Mucosa of stomach (tissue), 1 donor: ENCODE measurements around the gene CNTNAP1.
A peak's percentile ranks its signal among the peaks of the same experiment; 100 is the strongest.

Source experiments
- H3K27me3 ChIP-seq: one replicate; pipeline ENCODE4 v1.7.0; 2013; ENCODE audit warnings: mild to moderate bottlenecking, low read length; ENCODE audit not compliant: control insufficient read depth, insufficient read depth
- H3K36me3 ChIP-seq: one replicate; pipeline ENCODE4 v1.7.0; 2013; ENCODE audit warnings: low read length; ENCODE audit not compliant: control insufficient read depth, insufficient read depth
- H3K4me1 ChIP-seq: one replicate; pipeline ENCODE4 v1.7.0; 2013; ENCODE audit warnings: mild to moderate bottlenecking, low read length; ENCODE audit not compliant: control insufficient read depth, insufficient read depth
- H3K4me3 ChIP-seq: one replicate; pipeline ENCODE4 v1.7.0; 2013; ENCODE audit warnings: low read length
- H3K9ac ChIP-seq: one replicate; pipeline ENCODE4 v1.7.0; 2013; ENCODE audit warnings: mild to moderate bottlenecking, low read length, moderate library complexity
- H3K9me3 ChIP-seq: one replicate; pipeline ENCODE4 v1.7.0; 2013; ENCODE audit warnings: mild to moderate bottlenecking, low read length, moderate library complexity; ENCODE audit not compliant: control insufficient read depth
- donor health status: Pancreatic carcinoma.

The CNTNAP1 gene

DNA sequence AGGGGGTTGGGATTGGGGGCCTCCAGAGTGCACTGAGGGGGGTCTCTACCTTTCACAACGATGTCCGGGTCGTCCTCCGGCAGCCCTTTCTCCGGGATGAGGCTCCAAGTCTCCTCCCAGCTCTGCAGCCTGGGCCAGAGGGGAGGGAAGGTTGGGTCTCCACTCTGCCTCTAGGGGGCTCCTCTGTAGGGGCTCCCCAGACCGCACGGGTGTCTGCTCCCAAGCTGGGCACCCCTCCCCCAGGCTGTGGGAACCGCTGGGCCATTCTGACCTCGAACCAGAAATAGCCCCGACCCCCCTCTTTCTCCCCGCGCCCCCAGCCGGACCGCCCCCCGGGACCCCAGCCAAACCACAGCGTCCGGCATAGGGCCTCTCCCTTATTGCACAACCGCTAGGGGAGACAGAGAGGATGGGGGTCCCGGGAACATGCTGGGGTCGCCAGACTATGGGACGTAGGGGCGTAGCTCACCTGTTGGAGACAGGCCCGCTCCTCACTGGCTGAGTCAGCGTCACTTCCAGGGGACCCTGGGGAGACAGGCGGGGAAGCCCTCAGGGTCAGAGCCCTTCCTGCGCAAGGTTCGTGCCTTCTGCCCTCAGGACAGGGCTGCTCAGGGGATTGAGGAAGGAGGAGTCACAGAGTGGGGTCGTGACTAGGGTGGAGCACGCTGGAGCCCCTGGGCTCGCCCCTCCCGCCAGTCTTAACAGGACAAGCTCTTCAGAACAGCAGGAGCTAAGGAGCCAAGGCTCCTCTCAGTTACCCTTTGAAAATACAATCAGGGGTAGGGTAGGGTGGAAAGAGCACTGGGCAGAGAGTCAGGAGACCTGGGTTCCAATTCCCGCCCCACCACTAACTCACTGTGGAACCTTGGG is 8.2 kb upstream of the CNTNAP1 start:
- no peaks in the 10 kb centered on the region for H3K9me3 ChIP-seq
- H3K4me1 ChIP-seq = peaks cover 43% of the 10 kb centered on the region

DNA sequence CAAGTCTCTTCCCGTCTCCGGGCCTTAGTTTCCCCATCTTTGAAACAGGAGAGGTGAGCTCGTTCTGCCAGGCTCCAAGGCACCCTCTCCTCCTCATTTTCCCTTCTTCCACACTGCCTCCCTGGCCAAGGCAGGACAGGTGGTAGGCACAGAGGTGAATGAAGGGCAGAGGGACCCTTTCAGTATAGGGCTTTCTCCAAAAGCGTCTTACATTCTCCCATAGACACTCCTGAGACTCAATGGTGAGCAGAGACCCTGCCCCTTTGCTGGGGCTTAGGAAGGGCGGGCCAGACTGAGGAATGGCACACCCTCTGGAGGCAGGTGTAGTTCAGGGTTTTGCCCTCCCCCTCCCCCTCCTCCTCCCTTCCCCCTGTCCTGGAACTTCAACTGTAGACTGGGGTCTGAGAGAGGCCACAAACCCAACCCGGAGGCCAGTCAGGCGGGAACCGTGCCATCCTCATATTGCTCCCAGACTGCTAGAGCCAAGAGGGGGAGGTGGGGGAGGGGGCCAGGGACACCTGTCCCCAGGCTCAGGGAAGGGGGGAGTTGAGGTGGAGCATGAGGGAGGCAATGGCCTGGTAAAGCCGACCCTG is 7.5 kb upstream of the CNTNAP1 start:
- H3K9ac ChIP-seq = peak overlapping the region; percentile 93
- peaks cover 42% of the 10 kb centered on the region for H3K4me1 ChIP-seq
- H3K9me3 ChIP-seq = no peaks in the 10 kb centered on the region
- peak overlapping the region; percentile 92 for H3K4me3 ChIP-seq
- H3K36me3 ChIP-seq = peaks cover 18% of the 10 kb centered on the region
- no peaks in the 10 kb centered on the region for H3K27me3 ChIP-seq

More for the DNA sequence above, 8.2 kb upstream of the CNTNAP1 start:
- H3K36me3 ChIP-seq = peaks cover 24% of the 10 kb centered on the region
- H3K27me3 ChIP-seq = no peaks in the 10 kb centered on the region
- peak overlapping the region; percentile 31 for H3K9ac ChIP-seq
- H3K4me3 ChIP-seq = peak overlapping the region; percentile 11

DNA sequence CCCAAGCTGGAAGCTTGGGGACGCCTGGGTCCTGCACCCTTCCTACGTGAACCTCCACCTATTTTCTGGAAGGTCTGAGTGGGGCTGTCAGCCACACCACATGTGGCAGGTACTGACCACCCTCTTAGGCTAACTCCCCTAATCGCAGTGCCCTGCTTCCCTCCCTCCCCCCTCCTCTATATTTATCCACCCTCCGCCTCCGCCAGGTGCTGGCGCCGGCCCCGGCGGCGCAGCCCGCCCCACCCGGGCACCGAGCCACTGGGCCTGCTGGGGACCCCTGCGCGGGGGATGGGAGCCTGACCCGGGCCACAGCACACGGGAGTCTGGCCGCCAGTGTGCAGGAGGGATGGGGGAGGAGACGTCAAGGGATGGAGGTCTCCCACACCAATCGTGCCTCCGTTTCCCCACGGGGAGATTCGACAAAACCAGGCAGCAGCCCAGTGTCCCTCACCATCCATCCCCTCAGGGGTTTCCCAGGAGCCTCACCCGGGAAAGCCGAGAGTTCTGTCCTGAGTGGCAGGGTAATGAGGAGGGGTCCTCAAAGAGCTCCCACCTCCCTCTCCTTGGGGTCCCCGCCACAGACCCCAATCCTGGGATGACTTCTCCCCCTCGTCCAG is 6.9 kb upstream of the CNTNAP1 start:
- peak overlapping the region; percentile 93 for H3K9ac ChIP-seq
- H3K4me1 ChIP-seq = peaks cover 46% of the 10 kb centered on the region
- no peaks in the 10 kb centered on the region for H3K27me3 ChIP-seq
- H3K4me3 ChIP-seq = peak overlapping the region; percentile 92
- H3K9me3 ChIP-seq = no peaks in the 10 kb centered on the region
- peaks cover 18% of the 10 kb centered on the region for H3K36me3 ChIP-seq

DNA sequence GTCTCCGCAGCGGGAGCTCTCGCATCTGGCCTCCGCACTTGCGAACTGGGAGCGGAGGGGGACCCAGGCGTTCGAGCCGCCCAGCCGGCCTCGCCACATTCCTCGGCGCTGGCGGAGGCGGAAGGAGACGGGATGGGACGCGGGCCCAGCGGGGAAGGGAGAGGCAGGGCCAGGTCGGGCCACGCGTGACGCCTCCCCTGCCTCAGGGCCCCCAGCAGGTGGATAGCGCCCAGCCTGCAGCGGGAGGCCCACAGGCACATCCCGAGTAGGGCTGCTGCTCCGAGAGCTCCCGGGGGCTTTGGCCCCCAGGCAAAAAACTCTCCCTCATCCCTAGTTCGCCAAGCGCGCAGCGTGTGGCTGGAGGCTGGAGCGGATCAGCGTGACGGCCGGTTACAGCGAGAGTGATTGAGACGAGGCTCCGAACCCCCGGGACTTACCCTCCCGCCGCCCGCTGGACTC is 6.3 kb upstream of the CNTNAP1 start:
- Histone ChIP-seq H3K4me1 (peaks cover 46% of the 10 kb centered on the region), H3K9me3 (no peaks in the 10 kb centered on the region), H3K36me3 (peaks cover 13% of the 10 kb centered on the region), H3K27me3 (no peaks in the 10 kb centered on the region), H3K4me3 (peak overlapping the region; percentile 92), H3K9ac (peak overlapping the region; percentile 93)

DNA sequence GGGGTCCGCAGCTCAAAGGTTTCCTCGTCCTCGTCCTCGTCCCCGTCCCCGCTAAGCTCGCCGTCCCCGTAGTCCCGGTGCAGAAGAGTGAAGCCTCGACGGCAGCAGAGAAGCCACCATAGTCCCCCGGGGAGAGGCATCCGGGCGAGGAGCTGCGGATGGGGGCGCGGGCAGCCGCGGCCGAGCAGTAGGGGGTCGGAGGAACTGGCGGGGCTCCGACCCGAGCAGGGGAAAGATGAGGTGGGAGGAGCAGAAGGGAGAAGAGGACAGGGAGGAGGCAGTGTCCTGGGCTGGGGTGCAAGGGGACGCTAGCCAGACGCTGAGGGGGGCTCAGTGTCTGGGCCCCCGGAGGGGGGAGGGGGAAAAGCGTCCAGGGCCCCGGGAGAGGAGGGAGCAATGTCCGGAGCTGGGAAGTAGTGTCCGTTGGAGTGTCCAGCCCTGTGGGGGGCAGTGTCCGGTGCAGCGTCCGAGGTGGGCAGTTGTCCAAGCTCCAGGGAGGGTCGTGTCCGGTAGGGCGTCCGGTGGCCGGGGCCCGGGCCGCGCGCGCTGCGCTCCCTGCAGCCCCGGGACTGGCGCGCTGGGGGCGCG is 5.8 kb upstream of the CNTNAP1 start, which contains the start of gene PLEKHH3:
PLEKHH3 (minus strand) TSS at position 571 of the 588 bp plus-strand sequence; CDS start at position 140, 431 bp downstream.
- peaks cover 49% of the 10 kb centered on the region for H3K4me1 ChIP-seq
- peak within 1 kb of the TSS; percentile 93 for H3K9ac ChIP-seq
- H3K4me3 ChIP-seq = peak within 1 kb of the TSS; percentile 92
- H3K27me3 ChIP-seq = peaks cover 2% of the 10 kb centered on the region
- H3K9me3 ChIP-seq = no peaks in the 10 kb centered on the region
- peaks cover 9% of the 10 kb centered on the region for H3K36me3 ChIP-seq

DNA sequence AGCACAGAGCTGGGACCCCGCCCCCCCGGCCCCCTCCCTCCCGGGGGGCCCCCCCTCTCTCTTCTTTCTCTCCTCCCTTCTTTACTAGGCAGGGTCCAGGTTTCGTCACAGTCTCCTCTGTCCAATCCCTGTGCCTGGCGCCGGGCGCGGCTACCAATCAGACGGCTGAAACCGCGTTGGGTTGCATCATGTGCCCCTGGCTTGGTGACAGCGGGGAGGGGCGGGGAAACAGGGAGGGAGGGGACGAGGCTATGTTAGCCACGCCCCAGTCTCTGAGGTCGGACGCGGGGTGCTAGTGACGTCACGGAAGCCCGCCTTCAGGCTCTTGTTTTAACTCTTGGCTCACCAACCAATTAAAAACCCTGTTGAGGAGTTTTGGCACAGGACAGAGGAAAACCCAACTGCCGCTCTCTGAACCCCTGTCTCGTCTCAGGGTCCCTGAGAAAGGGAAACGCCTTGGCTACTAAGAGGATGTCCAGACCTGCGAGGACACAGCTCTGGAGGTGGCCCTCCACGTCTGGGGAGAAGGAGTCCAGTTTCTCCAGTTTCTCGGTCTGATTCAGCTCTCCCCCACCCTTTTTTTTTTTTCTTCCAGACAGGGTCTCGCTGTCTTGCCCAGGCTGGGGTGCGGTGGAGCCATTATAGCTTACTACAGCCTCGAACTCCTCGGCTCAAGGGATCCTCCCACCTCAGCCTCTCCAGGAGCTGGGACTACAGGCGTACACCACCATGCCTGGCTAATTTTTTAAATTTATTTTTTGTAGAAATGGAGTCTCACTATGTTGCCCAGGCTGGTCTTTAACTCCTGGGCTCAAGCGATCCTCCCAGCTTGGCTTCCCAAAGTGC is 5.1 kb upstream of the CNTNAP1 start:
- H3K9ac ChIP-seq = peak overlapping the region; percentile 93
- H3K4me1 ChIP-seq = peaks cover 54% of the 10 kb centered on the region
- H3K27me3 ChIP-seq = peaks cover 7% of the 10 kb centered on the region
- H3K9me3 ChIP-seq = no peaks in the 10 kb centered on the region
- peaks cover 9% of the 10 kb centered on the region for H3K36me3 ChIP-seq
- H3K4me3 ChIP-seq = peak overlapping the region; percentile 15

DNA sequence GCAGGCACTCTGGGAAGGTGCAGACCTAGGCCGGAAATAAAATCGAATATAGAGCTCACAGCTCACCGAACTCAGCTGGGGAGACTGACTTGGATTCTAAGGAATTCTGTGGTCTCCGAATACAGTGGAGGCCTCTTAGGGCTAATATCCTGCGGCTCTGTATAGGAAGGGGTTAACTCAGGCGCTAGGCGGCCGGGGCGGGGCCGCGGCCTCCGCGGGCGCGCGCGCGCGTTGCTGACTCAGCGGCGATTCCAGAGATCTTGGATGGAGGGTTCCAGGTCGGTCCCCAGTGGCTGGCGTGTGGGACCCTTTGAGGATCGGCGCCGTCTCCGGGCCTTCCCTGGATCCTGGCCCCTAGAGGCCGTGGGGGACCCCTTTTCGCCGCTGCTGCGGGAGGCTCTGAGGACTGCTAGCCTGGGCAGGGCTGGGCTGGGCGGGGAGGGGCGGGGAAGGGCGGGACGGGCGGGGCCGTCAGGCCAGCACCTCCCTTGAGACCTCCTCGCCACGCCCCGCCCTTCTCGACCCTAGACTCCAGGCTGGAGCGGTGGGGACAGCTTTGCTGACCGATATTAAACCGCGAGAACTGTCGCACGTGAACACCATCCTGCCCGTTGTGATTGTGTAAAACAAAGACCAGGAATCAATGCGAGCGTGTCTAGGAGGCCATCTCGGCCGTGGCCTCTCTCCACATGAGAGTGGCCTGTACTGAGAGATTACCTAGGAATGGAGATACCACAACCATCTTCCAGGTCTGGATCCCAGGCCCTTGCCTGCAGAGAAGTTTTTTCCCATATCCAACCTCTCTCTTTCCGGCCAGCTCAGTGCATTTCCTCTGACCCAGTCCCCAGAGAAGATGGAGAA is 4.2 kb upstream of the CNTNAP1 start:
- peak overlapping the region; percentile 42 for H3K4me3 ChIP-seq
- H3K9ac ChIP-seq = peak overlapping the region; percentile 60
- H3K36me3 ChIP-seq = peaks cover 2% of the 10 kb centered on the region
- peaks cover 60% of the 10 kb centered on the region for H3K4me1 ChIP-seq
- no peaks in the 10 kb centered on the region for H3K9me3 ChIP-seq
- H3K27me3 ChIP-seq = peaks cover 11% of the 10 kb centered on the region

DNA sequence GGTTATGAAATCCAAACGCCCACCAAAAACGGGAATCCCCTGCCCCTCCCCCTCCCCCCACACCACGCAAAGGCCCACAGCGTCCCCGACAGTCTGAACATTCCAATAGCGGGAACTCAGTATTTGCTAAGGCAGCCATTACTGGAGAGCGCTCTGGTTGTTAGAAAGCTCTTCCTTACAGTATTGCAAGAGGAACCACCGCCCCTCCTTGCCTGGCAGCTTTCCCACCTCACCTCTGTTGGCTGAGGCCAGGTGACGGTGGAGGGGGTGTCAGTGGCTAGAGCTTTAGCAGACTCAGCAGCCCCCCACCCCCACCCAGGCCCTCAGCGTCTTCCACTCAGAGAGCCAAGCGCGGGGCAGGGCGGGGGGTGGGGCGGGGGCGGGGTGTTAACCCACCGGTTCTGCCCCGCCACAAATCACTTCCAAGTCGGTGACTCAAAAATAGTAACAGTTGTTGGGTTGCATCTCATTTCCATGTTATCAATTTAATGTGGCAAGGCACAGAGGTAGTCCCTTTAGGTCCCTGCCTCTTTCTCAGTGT is 3.3 kb upstream of the CNTNAP1 start:
- peaks cover 61% of the 10 kb centered on the region for H3K4me1 ChIP-seq
- H3K9ac ChIP-seq = peak overlapping the region; percentile 68
- H3K36me3 ChIP-seq = no peaks in the 10 kb centered on the region
- peak overlapping the region; percentile 19 for H3K4me3 ChIP-seq
- H3K27me3 ChIP-seq = peaks cover 19% of the 10 kb centered on the region
- no peaks in the 10 kb centered on the region for H3K9me3 ChIP-seq

DNA sequence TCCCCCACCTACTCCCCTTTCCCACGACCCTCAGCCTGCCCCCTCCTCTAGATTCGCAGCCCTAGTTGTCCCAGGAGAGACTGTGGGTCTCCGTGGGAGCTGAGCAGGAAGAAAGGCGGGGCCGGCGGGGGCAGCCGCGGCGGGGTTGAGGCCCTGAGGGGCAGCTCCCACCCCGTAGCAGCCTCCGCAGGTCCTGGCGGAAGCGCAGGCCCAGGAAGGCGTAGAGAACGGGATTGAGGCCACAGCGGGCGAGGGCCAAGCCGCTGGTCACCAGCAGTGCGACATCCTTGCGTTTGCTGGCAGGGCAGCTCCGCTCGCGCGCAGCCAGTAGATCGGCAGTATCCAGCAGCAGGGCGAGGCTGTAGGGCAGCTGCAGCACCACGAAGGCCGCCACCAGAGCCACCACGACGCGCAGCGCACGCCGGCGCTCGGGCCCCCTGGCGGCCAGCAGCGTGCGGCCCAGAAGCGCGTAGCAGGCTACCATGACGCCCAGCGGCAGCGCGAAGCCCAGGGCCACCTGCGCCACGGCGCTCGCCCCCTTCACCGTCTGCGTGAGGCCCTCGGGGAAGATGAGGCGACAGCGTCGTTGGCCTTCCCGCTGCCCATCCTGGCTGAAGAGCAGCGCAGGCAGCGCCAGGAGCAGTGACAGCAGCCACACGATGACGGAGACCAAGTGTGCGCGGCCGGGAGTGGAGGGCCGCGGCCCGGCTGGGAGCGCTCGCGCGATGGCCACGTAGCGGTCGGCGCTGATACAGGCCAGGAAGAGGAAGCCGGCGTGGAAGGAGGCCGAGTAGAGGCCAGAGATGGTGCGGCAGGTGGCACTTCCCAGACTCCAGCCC is 2.6 kb upstream of the CNTNAP1 start:
- H3K4me3 ChIP-seq = peak overlapping the region; percentile 19
- H3K9me3 ChIP-seq = no peaks in the 10 kb centered on the region
- H3K36me3 ChIP-seq = no peaks in the 10 kb centered on the region
- peak overlapping the region; percentile 68 for H3K9ac ChIP-seq
- peaks cover 21% of the 10 kb centered on the region for H3K27me3 ChIP-seq
- H3K4me1 ChIP-seq = peaks cover 58% of the 10 kb centered on the region

DNA sequence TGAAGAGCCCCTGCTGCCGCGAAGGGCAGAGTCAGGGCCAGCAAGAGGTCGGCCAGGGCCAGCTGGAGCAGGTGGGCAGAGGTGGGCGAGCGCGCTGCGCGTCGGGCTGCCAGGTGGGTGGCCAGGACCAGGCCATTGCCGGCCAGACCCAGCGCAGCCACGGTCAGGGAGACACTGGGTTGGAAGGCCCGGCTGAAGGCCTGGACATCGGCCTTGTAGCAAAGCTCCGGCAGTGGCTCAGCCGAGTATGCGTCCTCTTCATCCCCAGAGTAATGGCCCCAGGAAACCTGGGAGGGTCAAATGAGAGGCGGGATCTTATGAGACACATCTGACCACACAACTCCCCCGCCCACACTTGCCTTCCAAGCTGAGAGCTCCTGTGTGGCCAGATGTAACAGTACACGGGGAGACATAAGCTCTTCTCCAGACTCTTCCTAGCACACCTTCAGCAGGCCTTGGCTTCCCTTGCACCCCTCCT is 2.0 kb upstream of the CNTNAP1 start:
- Histone ChIP-seq H3K9ac (peak overlapping the region; percentile 68), H3K27me3 (peaks cover 21% of the 10 kb centered on the region), H3K4me3 (peak overlapping the region; percentile 19), H3K36me3 (no peaks in the 10 kb centered on the region), H3K4me1 (peaks cover 57% of the 10 kb centered on the region), H3K9me3 (no peaks in the 10 kb centered on the region)
